Stimulated activated CD8-positive, alpha-beta memory T cell treated with anti-CD3 and anti-CD28 coated beads, Interleukin-15, amount 100 ng/mL, for 1 hour (primary cell): ENCODE data around the gene CSH2.
A peak's percentile ranks its signal among the peaks of the same experiment; 100 is the strongest.
"Not testable (repeated sequence)": the region's sequence is repeated elsewhere in the genome, so short reads cannot be mapped to it uniquely, and the experiment has no call there.

Experiments used
- DNase-seq: peaks from one replicate; pipeline ENCODE4 v3.0.0-alpha.2; 2020; ENCODE audit warnings: low read depth

The CSH2 gene

DNA sequence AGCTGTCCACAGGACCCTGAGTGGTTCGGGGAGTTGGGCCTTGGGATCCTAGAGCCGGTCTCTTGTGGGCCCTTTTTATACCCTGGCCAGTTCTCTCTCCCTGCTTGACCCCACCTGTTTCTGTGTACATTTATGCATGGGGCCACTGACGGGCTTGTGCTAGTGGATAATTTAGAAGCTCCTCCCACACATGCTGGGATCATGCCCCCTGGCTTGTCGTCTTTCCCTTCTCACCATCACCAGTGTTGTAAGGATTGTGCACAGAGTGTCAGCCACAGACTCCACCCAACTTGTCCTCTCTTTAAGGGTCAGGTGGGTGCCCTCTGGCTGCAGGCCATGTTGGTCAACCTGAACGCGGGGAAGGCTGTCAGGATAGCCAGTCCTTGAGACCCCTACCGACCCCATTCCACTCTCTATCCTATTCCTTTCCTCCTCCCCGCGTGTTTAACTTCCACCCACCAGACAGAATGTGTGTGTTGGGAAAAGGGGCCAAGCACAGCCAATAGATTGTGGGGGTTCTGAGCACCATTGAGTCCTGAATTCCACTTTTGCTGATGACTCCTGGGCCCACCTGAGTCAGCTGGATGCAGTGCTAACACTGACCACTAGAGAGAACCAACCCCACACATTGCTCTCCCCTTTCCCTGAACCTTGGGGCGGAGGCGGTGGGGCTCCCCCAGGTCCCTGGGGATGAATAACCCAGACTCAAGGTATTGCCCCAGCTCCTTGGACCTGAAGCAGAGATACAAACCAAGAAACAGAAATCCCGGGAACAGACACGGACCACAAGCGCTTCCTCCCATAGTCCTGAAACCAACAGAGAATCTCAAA, 23.3 kb upstream of the CSH2 start, which contains the start of gene CSH1:
TSS of gene CSH1 (minus strand) at position 51 of the 831 bp plus-strand sequence. CDS start 63 bp downstream, outside the sequence.
- not testable (repeated sequence) for DNase-seq

- DNase-seq: not testable (repeated sequence)
These were observed 21.3 kb upstream of the CSH2 start for GRCh38 chr17:63894821-63895220.

DNA sequence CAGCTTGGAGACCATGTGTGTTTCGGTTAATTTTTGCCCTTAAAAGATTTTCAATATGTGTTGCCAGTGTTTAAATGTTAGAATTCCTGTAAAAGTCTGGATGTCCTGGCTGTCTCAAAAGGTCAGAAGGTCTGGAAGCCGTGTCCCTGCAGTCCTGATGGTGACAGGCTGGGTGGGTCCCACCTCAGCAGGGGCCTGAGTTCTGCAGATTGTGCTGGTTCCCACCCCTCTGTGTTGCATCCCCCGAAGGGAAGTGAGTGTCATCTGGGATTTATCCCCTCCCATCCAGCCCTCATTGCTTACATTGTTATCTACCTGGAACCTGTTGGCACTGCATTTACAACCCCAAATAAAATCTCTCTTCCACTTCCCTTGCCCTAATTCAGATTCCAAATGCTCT, 20.5 kb upstream of the CSH2 start:
- DNase-seq: not testable (repeated sequence)

DNA sequence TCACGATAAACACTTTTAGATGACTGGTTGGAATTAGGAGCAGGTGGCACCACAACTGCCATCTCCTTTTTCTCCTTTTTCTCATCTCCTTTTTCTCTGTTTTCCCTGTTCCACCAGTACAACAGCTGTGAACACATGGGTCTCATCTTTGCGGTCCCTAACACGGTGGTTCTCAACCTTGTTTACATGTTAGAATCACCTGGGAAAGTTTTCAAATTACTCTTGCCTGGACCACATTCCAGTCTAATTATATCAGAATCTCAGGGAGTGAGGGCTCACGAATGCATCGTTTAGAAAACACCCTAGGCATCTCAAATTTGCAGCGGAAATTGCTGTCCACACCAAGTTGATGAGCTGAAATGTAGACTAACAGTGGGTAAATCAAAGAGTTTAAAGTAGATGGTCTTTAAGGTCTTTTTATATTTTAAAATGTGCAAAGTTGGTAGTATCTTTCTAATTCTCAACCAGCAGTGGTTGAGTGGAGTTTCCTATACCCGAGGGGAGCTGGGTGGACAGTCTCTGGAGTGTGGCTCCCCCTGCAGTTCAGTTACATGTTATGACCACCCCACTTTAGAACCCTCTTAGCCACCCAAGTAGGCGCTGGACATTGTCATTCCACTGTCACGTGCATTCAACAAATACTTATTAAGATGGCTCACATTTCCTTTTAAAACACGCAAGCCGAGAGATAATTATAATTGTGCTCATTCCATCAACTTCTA, 19.0 kb upstream of the CSH2 start:
- DNase-seq: not testable (repeated sequence)

- DNase-seq: not testable (repeated sequence)
These were observed 15.8 kb upstream of the CSH2 start for GRCh38 chr17:63889026-63889848.

GRCh38 chr17:63885119-63885518, 11.6 kb upstream of the CSH2 start:
- DNase-seq: not testable (repeated sequence)

- DNase-seq: not testable (repeated sequence)
These were observed 9.2 kb upstream of the CSH2 start for GRCh38 chr17:63882626-63883126.

DNA sequence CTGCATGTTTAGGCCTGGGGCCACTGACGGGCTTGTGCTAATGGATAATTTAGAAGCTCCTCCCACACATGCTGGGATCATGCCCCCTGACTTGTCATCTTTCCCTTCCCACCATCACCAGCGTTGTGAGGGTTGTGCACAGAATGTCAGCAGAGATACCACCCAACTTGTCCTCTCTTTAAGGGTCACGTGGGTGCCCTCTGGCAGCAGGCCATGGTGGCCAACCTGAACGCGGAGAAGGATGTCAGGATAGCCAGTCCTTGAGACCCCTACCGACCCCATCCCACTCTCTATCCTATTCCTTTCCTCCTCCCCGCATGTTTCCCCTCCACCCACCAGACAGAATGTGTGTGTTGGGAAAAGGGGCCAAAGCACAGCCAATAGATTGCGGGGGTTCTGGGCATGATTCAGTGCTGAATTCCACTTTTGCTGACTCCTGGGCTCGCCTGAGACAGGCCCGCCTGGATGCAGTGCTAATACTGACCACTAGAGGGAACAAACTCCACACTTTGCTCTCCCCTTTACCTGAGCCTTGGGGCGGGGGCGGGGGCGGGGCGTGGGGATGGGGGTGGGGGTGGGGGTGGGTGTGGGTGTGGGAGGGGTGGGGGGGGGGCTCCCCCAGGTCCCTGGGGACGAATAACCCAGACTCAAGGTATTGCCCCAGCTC, 8.6 kb upstream of the CSH2 start, which contains the start of gene GH2:
TSS of gene GH2 (minus strand) at position 10 of the 667 bp plus-strand sequence. CDS start 143 bp downstream, outside the sequence.
- peak; percentile 38 for DNase-seq

GRCh38 chr17:63881337-63881736, 7.9 kb upstream of the CSH2 start:
- not testable (repeated sequence) for DNase-seq

DNA sequence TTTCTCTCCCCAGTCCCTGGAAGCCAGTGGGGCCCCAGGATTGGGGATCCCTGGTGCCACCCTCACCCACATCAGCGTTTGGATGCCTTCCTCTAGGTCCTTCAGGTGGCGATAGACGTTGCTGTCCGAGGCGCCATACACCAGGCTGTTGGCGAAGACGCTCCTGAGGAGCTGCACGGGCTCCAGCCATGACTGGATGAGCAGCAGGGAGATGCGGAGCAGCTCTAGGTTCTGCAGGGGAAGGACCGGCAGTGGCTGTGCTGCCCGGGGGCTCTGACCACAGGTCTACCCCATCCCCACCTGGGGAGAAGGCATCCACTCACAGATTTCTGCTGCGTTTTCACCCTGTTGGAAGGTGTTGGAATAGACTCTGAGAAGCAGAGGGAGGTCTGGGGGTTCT, 7.2 kb upstream of the CSH2 start:
- DNase-seq: no peak

GRCh38 chr17:63878413-63878812, 4.9 kb upstream of the CSH2 start:
- not testable (repeated sequence) for DNase-seq

- not testable (repeated sequence) for DNase-seq
These were observed 1.2 kb upstream of the CSH2 start for GRCh38 chr17:63874693-63875092.

- not testable (repeated sequence) for DNase-seq
These were observed 667 bp upstream of the CSH2 start for GRCh38 chr17:63874061-63874626.

DNA sequence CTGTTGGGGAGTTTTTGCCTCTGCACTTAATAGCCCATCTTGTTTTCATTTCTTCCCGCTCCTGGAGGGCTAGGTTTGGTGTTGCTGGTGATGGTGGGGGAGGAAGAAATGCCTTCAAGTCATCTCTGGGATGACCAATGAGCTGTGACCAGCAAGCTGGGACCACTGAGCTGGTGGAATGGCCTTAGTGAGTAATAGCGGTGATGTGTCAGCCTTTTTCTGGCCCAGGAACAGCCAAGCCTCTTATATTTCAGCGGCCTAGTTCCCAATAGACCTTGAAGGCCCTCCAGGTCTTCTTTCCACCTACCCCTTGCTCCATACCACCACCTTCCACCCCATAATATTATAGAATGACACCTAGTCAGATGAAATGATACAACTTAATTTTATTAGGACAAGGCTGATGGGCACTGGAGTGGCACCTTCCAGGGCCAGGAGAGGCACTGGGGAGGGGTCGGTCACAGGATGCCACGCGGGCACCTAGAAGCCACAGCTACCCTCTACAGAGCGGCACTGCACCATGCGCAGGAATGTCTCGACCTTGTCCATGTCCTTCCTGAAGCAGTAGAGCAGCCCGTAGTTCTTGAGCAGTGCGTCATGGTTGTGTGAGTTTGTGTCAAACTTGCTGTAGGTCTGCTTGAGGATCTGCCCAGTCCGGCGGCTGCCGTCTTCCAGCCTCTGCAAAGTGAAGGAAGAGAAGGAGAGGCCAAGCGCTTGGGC, 1.7 kb downstream of the CSH2 start:
- DNase-seq: not testable (repeated sequence)

GRCh38 chr17:63870292-63870665, 3.2 kb downstream of the CSH2 start:
- DNase-seq: not testable (repeated sequence)

GRCh38 chr17:63869491-63870291, 3.8 kb downstream of the CSH2 start:
- DNase-seq: not testable (repeated sequence)

GRCh38 chr17:63866625-63867024, 6.9 kb downstream of the CSH2 start:
- not testable (repeated sequence) for DNase-seq

GRCh38 chr17:63859257-63859656, 14.2 kb downstream of the CSH2 start:
- no peak for DNase-seq

DNA sequence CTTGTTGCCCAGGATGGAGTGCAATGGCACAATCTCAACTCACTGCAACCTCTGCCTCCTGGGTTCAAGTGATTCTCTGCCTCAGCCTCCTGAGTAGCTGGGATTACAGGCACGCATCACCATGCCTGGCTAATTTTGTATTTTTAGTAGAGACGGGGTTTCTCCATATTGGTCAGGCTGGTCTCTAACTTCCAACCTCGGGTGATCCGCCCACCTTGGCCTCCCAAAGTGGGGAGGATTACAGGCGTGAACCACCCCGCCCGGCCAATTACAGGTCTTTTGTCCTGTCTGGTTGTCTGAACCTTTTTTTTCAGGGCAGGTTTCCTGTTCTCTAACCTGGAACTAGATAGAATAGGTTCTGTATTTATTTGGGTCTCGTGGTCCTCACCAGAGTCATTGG, 17.1 kb downstream of the CSH2 start:
- not testable (repeated sequence) for DNase-seq
